SU-DHL-6 (cell line): ENCODE results near the gene NIN.
A peak's percentile ranks its signal among the peaks of the same experiment; 100 is the strongest.

Source experiments
- H2AFZ ChIP-seq: fragments of 200-600 bp; sonication (generic); 2 replicates; pipeline ENCODE4 v1.6.1; 2014; ENCODE audit warnings: low read depth, mild to moderate bottlenecking, moderate library complexity, mixed read lengths, antibody characterized with exemption, low read length; ENCODE audit not compliant: severe bottlenecking
- H3F3A ChIP-seq: fragments of 200-600 bp; shearing (Covaris generic); 2 replicates; pipeline ENCODE4 v1.6.0; 2016; ENCODE audit warnings: antibody characterized with exemption, mild to moderate bottlenecking; ENCODE audit not compliant: insufficient read depth
- H3K27ac ChIP-seq: fragments of 200-600 bp; sonication (generic); 2 replicates; pipeline ENCODE4 v1.5.1; 2016; ENCODE audit warnings: low read depth, mild to moderate bottlenecking, low read length, moderate library complexity, mixed read lengths
- H3K27me3 ChIP-seq: fragments of 200-600 bp; sonication (generic), shearing (Covaris generic); 2 replicates; pipeline ENCODE4 v1.6.0; 2014; ENCODE audit warnings: mild to moderate bottlenecking, low read length
- H3K36me3 ChIP-seq: fragments of 200-600 bp; sonication (generic); 2 replicates; pipeline ENCODE4 v1.6.1; 2014; ENCODE audit warnings: mild to moderate bottlenecking, low read length, mixed read lengths
- H3K4me2 ChIP-seq: fragments of 300-600, 200-600 bp; shearing (Covaris generic), sonication (generic); 2 replicates; pipeline ENCODE4 v1.6.0; 2014; ENCODE audit warnings: low read length, low read depth, mild to moderate bottlenecking; ENCODE audit not compliant: poor library complexity, severe bottlenecking
- H3K4me3 ChIP-seq: fragments of 200-600 bp; sonication (generic); 2 replicates; pipeline ENCODE4 v1.5.1; 2014; ENCODE audit warnings: antibody characterized with exemption, low read length, mild to moderate bottlenecking, mixed read lengths; ENCODE audit not compliant: insufficient read depth, poor library complexity, severe bottlenecking
- H3K79me2 ChIP-seq: fragments of 200-600 bp; sonication (generic); 2 replicates; pipeline ENCODE4 v1.6.1; 2014; ENCODE audit warnings: mild to moderate bottlenecking, low read length, moderate library complexity; ENCODE audit not compliant: insufficient read depth
- H3K9ac ChIP-seq: fragments of 200-600 bp; sonication (generic); 2 replicates; pipeline ENCODE4 v1.7.0; 2014; ENCODE audit warnings: mild to moderate bottlenecking, low read length
- H3K9me2 ChIP-seq: fragments of 200-600 bp; sonication (generic); replicated peaks from 2 replicates; pipeline ENCODE4 v1.6.1; 2014; ENCODE audit warnings: low read length; ENCODE audit not compliant: insufficient read depth
- H3K9me3 ChIP-seq: fragments of 200-600 bp; sonication (generic); 2 replicates; pipeline ENCODE4 v1.6.1; 2014; ENCODE audit warnings: low read length, mixed read lengths; ENCODE audit not compliant: insufficient read depth
- H4K20me1 ChIP-seq: fragments of 200-600 bp; sonication (generic); 2 replicates; pipeline ENCODE4 v1.6.1; 2014; ENCODE audit warnings: low read depth, mild to moderate bottlenecking, antibody characterized with exemption, low read length, moderate library complexity, mixed read lengths
- CTCF ChIP-seq: fragments of 200-600 bp; sonication (generic); IDR thresholded peaks from one replicate; pipeline ENCODE4 v1.5.1; 2017; ENCODE audit warnings: antibody characterized with exemption, mild to moderate bottlenecking, low read length, moderate library complexity; ENCODE audit not compliant: insufficient read depth, poor library complexity, severe bottlenecking
- EZH2phosphoT487 ChIP-seq: fragments of 200-600 bp; sonication (generic), shearing (Covaris generic); conservative IDR thresholded peaks from 2 replicates; pipeline ENCODE4 v1.6.1; 2018; ENCODE audit warnings: mild to moderate bottlenecking, antibody characterized with exemption, low read length, moderate library complexity, mixed read lengths

Gene NIN

GRCh38 chr14:50718949-50719348 lies 112.0 kb downstream of the NIN start:
- Histone ChIP-seq H3F3A (peaks cover 37% of the 10 kb centered on the region), H3K4me2 (no peak overlapping the region), H3K27ac (no peak overlapping the region), H3K36me3 (peaks cover 37% of the 10 kb centered on the region), H3K79me2 (no peaks in the 10 kb centered on the region), H3K27me3 (no peaks in the 10 kb centered on the region), H3K9me3 (no peaks in the 10 kb centered on the region), H3K9ac (no peak overlapping the region), H2AFZ (no peak overlapping the region), H3K4me3 (no peak overlapping the region), H4K20me1 (no peaks in the 10 kb centered on the region), H3K9me2 (no peaks in the 10 kb centered on the region)
- no peak for TF ChIP-seq EZH2phosphoT487
- no peak for TF ChIP-seq CTCF

- Histone ChIP-seq H2AFZ (no peak overlapping the region), H3K4me2 (no peak overlapping the region), H4K20me1 (no peaks in the 10 kb centered on the region), H3K9me2 (no peaks in the 10 kb centered on the region), H3K27ac (no peak overlapping the region), H3K4me3 (no peak overlapping the region), H3K9ac (no peak overlapping the region), H3K79me2 (no peaks in the 10 kb centered on the region), H3K9me3 (no peaks in the 10 kb centered on the region), H3F3A (peaks cover 29% of the 10 kb centered on the region; the same call in 1 of the 2 replicates), H3K36me3 (peaks cover 26% of the 10 kb centered on the region), H3K27me3 (no peaks in the 10 kb centered on the region)
- TF ChIP-seq CTCF (no peak), EZH2phosphoT487 (no peak)
These were observed 113.2 kb downstream of the NIN start for GRCh38 chr14:50717811-50718210.

GRCh38 chr14:50714450-50715073 lies 116.4 kb downstream of the NIN start:
- Histone ChIP-seq H4K20me1 (no peaks in the 10 kb centered on the region), H3K4me3 (no peak overlapping the region), H3K9ac (no peak overlapping the region), H3F3A (0 out of 2 replicates have a peak, but pooled peaks cover 7% of the 10 kb centered on the region), H3K36me3 (no peaks in the 10 kb centered on the region; the same call in 1 of the 2 replicates), H3K79me2 (no peaks in the 10 kb centered on the region), H3K9me2 (no peaks in the 10 kb centered on the region), H3K9me3 (no peaks in the 10 kb centered on the region), H2AFZ (no peak overlapping the region), H3K27me3 (no peaks in the 10 kb centered on the region), H3K27ac (no peak overlapping the region), H3K4me2 (no peak overlapping the region)
- no peak for TF ChIP-seq EZH2phosphoT487
- peak; percentile 58 for TF ChIP-seq CTCF
